Right lobe of liver (tissue), 6 donors: ENCODE measurements around the gene ARHGAP42. TPM values are rescaled to one million over a fixed set of nuclear protein-coding genes. Genes with fewer than 3 reads are reported as not detected.

Experiments
- ATAC-seq, 4 donors: fragments of 200-7000 bp; cut with Tn5 transposase; one replicate each; pipeline ENCODE4 v1.9.1; 2020; ENCODE audit warnings: mild to moderate bottlenecking in 4 of 4, moderate library complexity in 4 of 4
- DNase-seq, 3 donors: peaks; one replicate each; pipeline ENCODE4 v3.0.0-alpha.2; 2020
- H3K27ac ChIP-seq, 3 donors: fragments of 200-600 bp; one replicate each; pipeline ENCODE4 v1.8.0; 2022
- H3K27me3 ChIP-seq, 2 donors: fragments of 200-600 bp; one replicate each; pipeline ENCODE4 v1.8.0; 2022
- H3K36me3 ChIP-seq, 4 donors: fragments of 200-600 bp; sonication (generic) in 1 of 4; one replicate each; pipeline versions ENCODE4 v1.5.1 to v1.8.0; 2017 to 2022; ENCODE audit warnings: control low read depth in 1 of 4
- H3K4me1 ChIP-seq, 4 donors: fragments of 200-600 bp; sonication (generic) in 1 of 4; one replicate each; pipeline versions ENCODE4 v1.5.1 to v1.8.0; 2017 to 2022; ENCODE audit warnings: control low read depth in 1 of 4
- H3K4me3 ChIP-seq, 3 donors: fragments of 200-600 bp; one replicate each; pipeline ENCODE4 v1.8.0; 2022
- H3K9me3 ChIP-seq, 4 donors: fragments of 200-600 bp; sonication (generic) in 1 of 4; one replicate each; pipeline versions ENCODE4 v1.5.1 to v1.8.0; 2017 to 2022; ENCODE audit warnings: control low read depth in 1 of 4
- CTCF ChIP-seq, 4 donors: fragments of 200-600 bp in 3 of 4; fragments of 450-650 bp in 1 of 4; IDR thresholded peaks; one replicate each; pipeline versions ENCODE4 v1.5.1 to v1.8.0; 2016 to 2022; ENCODE audit warnings: antibody characterized with exemption in 4 of 4, mild to moderate bottlenecking in 2 of 4
- POLR2A ChIP-seq: fragments of 450-650 bp; IDR thresholded peaks from one replicate; pipeline ENCODE4 v1.6.1; 2017; ENCODE audit warnings: antibody characterized with exemption, mild to moderate bottlenecking
- WGBS: methylation state at CpG from one replicate; pipeline ENCODE4 v1.1.6; 2018; ENCODE audit warnings: low coverage, low lambda C conversion rate; ENCODE audit not compliant: insufficient coverage; ENCODE audit errors: missing lambda C conversion rate; 5-methylcytosine and 5-hydroxymethylcytosine counted together
- intact Hi-C, 2 donors: fragments of 100-400 bp; cut with DNase I; formaldehyde crosslinking; loops; one replicate each; pipeline versions ENCODE4 v1.11.2 to v1.14.1; 2022
- total RNA-seq, 6 experiments: library from RNA; depleted of rRNA in 2 of 6; stranded (reverse); fragments of >200 nt in 2 of 6; fragmentation: NEBNext Ultra II Directional in 3 of 6; extraction: Animal tissue kit (Norgen Biotek cat#: 25700) in 3 of 6; gene quantifications; one replicate each; pipeline versions ENCODE4 v1.1.0 to v1.2.4, GENCODE V29; 2016 to 2023
- donor health status: DM: no; HTN: yes; CAD: no.
- donor health status: DM: no; HTN: no; CAD: no.
- donor health status: DM: no; HTN: no; CAD: no.
- donor health status: DM: no; HTN: yes; CAD: no.
- donor health status: DM: no; HTN: yes; CAD: no.

ARHGAP42 gene
- total RNA-seq, 6 experiments from 2014 or later, result 8.7 to 15.8 (median 13.1) TPM

GRCh38 chr11:100686476-100687053 lies 523 bp upstream of the ARHGAP42 start:
- Histone ChIP-seq H3K27ac (peak overlapping the region; percentile 76 to 87 (median 83)), H3K4me1 (peaks cover 0 to 34% (median 8%) of the 10 kb centered on the region in 4 donors), H3K4me3 (peak overlapping the region; percentile 61 to 71 (median 70)), H3K9me3 (no peaks in the 10 kb centered on the region), H3K36me3 (no peaks in the 10 kb centered on the region), H3K27me3 (no peaks in the 10 kb centered on the region)
- ATAC-seq (no peak), DNase-seq (no peak)
- intact Hi-C loops, result loop anchor here in 1 of 2 donors (10.0 kb wide), 1 partner anchor 168 kb away; no protein-coding TSS in a partner anchor
- 46% methylated on average over 13 of the region's 14 CpGs for WGBS
- TF ChIP-seq POLR2A (no peak), CTCF (IDR thresholded peaks at IDR 0.05) (no peak)

- WGBS, result under 1% methylated on average over 15 of the region's 24 CpGs
- DNase-seq (peak; percentile 46 to 66 (median 65)), ATAC-seq (peak; percentile 70 to 75 (median 72))
- TF ChIP-seq CTCF (IDR thresholded peaks at IDR 0.05), result peak; percentile 50 to 59 (median 56)
- peak; percentile 27 for TF ChIP-seq POLR2A
- peaks cover 0 to 29% (median 6%) of the 10 kb centered on the region in 4 donors for H3K4me1 ChIP-seq
- H3K9me3 ChIP-seq, result no peaks in the 10 kb centered on the region
- no peaks in the 10 kb centered on the region for H3K27me3 ChIP-seq
- intact Hi-C loops, result loop anchor here in 1 of 2 donors (10.0 kb wide), 1 partner anchor 167 kb away; no protein-coding TSS in a partner anchor
- peak overlapping the region; percentile 76 to 87 (median 83) for H3K27ac ChIP-seq
- H3K4me3 ChIP-seq, result peak overlapping the region; percentile 61 to 71 (median 70)
- no peaks in the 10 kb centered on the region for H3K36me3 ChIP-seq
Measured at GRCh38 chr11:100687630-100688395, 725 bp downstream of the ARHGAP42 start.

GRCh38 chr11:100689141-100689540 lies 2.1 kb downstream of the ARHGAP42 start:
- peak overlapping the region in 2 of 3 donors; percentile 4 to 70 for H3K4me3 ChIP-seq
- WGBS, result 35% methylated on average over 4 of the region's 4 CpGs
- H3K27me3 ChIP-seq, result no peaks in the 10 kb centered on the region
- H3K27ac ChIP-seq, result no peak overlapping the region
- TF ChIP-seq CTCF (IDR thresholded peaks at IDR 0.05), result no peak
- TF ChIP-seq POLR2A, result no peak
- intact Hi-C loops, result loop anchor here in 1 of 2 donors (10.0 kb wide), 1 partner anchor 166 kb away; no protein-coding TSS in a partner anchor
- no peaks in the 10 kb centered on the region for H3K9me3 ChIP-seq
- no peak for ATAC-seq
- DNase-seq, result no peak
- H3K4me1 ChIP-seq, result peaks cover 0 to 22% (median 3%) of the 10 kb centered on the region in 4 donors
- H3K36me3 ChIP-seq, result no peaks in the 10 kb centered on the region

GRCh38 chr11:100691896-100692653 lies 5.0 kb downstream of the ARHGAP42 start:
- WGBS, result 33% methylated on average over 1 of the region's 1 CpG
- no peaks in the 10 kb centered on the region for H3K36me3 ChIP-seq
- TF ChIP-seq CTCF (IDR thresholded peaks at IDR 0.05) (no peak), POLR2A (no peak)
- H3K4me1 ChIP-seq, result peaks cover 0 to 17% (median 2%) of the 10 kb centered on the region in 4 donors
- H3K27ac ChIP-seq, result no peak overlapping the region
- H3K4me3 ChIP-seq, result no peak overlapping the region
- no peak for DNase-seq
- no peak for ATAC-seq
- intact Hi-C loops, result no loop called here
- no peaks in the 10 kb centered on the region for H3K27me3 ChIP-seq
- H3K9me3 ChIP-seq, result no peaks in the 10 kb centered on the region
